Right lobe of liver (tissue), 4 donors: ENCODE measurements around the gene BTBD1.

Source experiments
- POLR2A ChIP-seq: fragments of 450-650 bp; IDR thresholded peaks from one replicate; pipeline ENCODE4 v1.6.1; 2017; ENCODE audit warnings: antibody characterized with exemption, mild to moderate bottlenecking
- TF ChIP-seq, protein P1 (sequence below), 4 donors: fragments of 200-600 bp in 3 of 4; fragments of 450-650 bp in 1 of 4; IDR thresholded peaks; one replicate each; pipeline versions ENCODE4 v1.5.1 to v1.8.0; 2016 to 2022; ENCODE audit warnings: antibody characterized with exemption in 4 of 4, mild to moderate bottlenecking in 2 of 4
- donor health status: DM: no; HTN: no; CAD: no.
- donor health status: DM: no; HTN: no; CAD: no.
- donor health status: DM: no; HTN: yes; CAD: no.

DNA sequence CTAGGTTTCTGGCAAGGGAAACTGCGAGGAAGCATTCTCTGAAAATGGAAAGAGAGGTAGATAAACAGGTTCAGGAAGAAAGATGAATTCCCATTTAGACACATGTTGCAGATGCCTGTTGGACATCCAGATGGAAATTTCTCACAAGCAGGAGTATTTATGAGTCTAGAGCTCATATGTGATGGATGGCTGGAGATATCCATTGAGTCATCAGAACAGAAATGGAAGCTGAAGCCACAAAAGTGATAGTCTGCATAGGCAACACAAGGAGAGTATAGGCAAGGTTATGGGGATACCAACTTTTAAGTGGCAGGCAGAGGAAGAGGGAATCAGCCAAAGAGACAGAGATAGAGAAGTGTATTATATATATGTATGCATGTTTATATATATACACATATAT, 87.3 kb downstream of the BTBD1 start:
- TF ChIP-seq, protein P1, sequence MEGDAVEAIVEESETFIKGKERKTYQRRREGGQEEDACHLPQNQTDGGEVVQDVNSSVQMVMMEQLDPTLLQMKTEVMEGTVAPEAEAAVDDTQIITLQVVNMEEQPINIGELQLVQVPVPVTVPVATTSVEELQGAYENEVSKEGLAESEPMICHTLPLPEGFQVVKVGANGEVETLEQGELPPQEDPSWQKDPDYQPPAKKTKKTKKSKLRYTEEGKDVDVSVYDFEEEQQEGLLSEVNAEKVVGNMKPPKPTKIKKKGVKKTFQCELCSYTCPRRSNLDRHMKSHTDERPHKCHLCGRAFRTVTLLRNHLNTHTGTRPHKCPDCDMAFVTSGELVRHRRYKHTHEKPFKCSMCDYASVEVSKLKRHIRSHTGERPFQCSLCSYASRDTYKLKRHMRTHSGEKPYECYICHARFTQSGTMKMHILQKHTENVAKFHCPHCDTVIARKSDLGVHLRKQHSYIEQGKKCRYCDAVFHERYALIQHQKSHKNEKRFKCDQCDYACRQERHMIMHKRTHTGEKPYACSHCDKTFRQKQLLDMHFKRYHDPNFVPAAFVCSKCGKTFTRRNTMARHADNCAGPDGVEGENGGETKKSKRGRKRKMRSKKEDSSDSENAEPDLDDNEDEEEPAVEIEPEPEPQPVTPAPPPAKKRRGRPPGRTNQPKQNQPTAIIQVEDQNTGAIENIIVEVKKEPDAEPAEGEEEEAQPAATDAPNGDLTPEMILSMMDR (IDR thresholded peaks at IDR 0.05) = no peak
- TF ChIP-seq POLR2A = no peak
